ENCODE results near the gene TALDO1. TPM values are rescaled to one million over a fixed set of nuclear protein-coding genes. Genes with fewer than 3 reads are reported as not detected.

TALDO1 gene
- total RNA-seq, 1 experiment from 2014 or later, result 314 TPM

DNA sequence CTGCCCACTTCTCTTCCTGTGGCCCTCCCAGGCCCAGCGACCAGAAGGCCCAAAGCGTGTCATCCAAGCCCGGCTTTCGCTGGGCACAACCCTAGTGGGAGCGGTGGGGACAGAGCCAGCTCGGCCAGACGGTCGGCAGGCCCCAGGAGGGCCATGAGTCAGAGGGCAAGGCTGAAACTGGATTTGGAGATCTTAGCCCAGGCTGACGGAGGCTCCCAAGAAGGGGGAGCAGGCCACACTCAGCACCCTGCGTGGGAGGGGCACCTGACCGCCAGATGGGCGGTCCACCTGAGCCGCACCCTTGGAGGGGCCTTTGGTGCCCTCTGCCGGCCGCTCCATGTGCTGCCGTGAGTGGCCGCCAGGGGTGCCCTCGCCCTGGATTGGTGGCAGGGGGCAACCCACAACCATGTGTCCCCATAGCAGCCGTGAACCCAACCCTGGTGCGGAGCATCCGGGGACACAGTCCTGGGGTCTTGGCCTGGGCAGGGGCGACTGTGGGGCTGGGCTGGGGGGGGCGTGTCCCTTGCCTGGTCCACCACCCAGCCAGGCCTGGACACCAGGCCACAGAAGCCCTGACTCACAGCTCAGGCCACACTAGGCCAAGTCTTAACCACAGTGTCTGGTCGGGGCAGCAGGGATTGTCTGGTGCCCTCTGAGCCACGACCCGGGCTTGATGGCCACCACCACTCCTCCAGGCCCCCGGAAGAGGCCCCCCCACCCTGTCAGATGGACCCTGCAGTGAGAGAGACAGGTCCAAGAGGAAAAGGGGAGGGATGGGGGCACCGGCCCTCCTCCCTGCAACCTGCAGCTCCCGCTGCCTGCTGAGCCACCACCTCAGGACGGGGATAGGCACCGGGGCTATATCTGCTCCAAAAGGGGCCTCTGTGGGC is 19.2 kb upstream of the TALDO1 start:
- ATAC-seq (peak; percentile 81), DNase-seq (ENCODE audit: low spot score) (peak; percentile 92)
- CTCF ChIA-PET, result interaction anchor here (0.6 to 6.6 kb wide), 24 partner anchors 9 to 521 kb away, joined by 3 to 94 read pairs (median 4); partner anchors contain the start of genes CEND1, DEAF1, EPS8L2 and PHRF1
- Mint-ChIP-seq H3K27ac (no peak overlapping the region), H3K4me3 (no peak overlapping the region), H3K9me3 (no peaks in the 10 kb centered on the region), H3K4me1 (peaks cover 11% of the 10 kb centered on the region), H3K36me3 (no peaks in the 10 kb centered on the region), H3K27me3 (ENCODE audit: low read depth) (peaks cover 8% of the 10 kb centered on the region)
- POLR2A ChIA-PET, result interaction anchor here (0.6 kb wide), 1 partner anchor 51 kb away, joined by 3 read pairs; no protein-coding TSS in a partner anchor
- TF ChIP-seq ZBTB21 (CRISPR knock-in tag; IDR thresholded peaks at IDR 0.05; ENCODE audit: borderline replicate concordance) (no peak), ZSCAN18 (CRISPR knock-in tag; IDR thresholded peaks at IDR 0.05) (no peak), MXD4 (CRISPR knock-in tag; IDR thresholded peaks at IDR 0.05; ENCODE audit: borderline replicate concordance) (no peak), NR2C2 (CRISPR knock-in tag; IDR thresholded peaks at IDR 0.05) (no peak), MYBL2 (CRISPR knock-in tag; IDR thresholded peaks at IDR 0.05) (no peak), ZNF263 (CRISPR knock-in tag; IDR thresholded peaks at IDR 0.05; ENCODE audit: low read depth) (no peak), ZNF671 (CRISPR knock-in tag; IDR thresholded peaks at IDR 0.05) (no peak), PRRX2 (CRISPR knock-in tag; IDR thresholded peaks at IDR 0.05) (no peak), ATF2 (CRISPR knock-in tag; IDR thresholded peaks at IDR 0.05; ENCODE audit: borderline replicate concordance, low read depth) (no peak), ZNF219 (CRISPR knock-in tag; IDR thresholded peaks at IDR 0.05; ENCODE audit: borderline replicate concordance) (no peak), ZNF416 (CRISPR knock-in tag; IDR thresholded peaks at IDR 0.05) (peak; percentile 33; the same call in 1 of the 2 replicates), FOXJ3 (CRISPR knock-in tag; IDR thresholded peaks at IDR 0.05; ENCODE audit: borderline replicate concordance) (no peak), ATF6 (CRISPR knock-in tag; IDR thresholded peaks at IDR 0.05) (no peak), ATF1 (CRISPR knock-in tag; IDR thresholded peaks at IDR 0.05) (no peak), CBFB (CRISPR knock-in tag; IDR thresholded peaks at IDR 0.05; ENCODE audit: low read depth) (no peak), ZNF423 (CRISPR knock-in tag; IDR thresholded peaks at IDR 0.05) (peak; percentile 6; the same call in 1 of the 2 replicates), TEAD1 (CRISPR knock-in tag; IDR thresholded peaks at IDR 0.05) (no peak)
- TF ChIP-seq, protein P1, sequence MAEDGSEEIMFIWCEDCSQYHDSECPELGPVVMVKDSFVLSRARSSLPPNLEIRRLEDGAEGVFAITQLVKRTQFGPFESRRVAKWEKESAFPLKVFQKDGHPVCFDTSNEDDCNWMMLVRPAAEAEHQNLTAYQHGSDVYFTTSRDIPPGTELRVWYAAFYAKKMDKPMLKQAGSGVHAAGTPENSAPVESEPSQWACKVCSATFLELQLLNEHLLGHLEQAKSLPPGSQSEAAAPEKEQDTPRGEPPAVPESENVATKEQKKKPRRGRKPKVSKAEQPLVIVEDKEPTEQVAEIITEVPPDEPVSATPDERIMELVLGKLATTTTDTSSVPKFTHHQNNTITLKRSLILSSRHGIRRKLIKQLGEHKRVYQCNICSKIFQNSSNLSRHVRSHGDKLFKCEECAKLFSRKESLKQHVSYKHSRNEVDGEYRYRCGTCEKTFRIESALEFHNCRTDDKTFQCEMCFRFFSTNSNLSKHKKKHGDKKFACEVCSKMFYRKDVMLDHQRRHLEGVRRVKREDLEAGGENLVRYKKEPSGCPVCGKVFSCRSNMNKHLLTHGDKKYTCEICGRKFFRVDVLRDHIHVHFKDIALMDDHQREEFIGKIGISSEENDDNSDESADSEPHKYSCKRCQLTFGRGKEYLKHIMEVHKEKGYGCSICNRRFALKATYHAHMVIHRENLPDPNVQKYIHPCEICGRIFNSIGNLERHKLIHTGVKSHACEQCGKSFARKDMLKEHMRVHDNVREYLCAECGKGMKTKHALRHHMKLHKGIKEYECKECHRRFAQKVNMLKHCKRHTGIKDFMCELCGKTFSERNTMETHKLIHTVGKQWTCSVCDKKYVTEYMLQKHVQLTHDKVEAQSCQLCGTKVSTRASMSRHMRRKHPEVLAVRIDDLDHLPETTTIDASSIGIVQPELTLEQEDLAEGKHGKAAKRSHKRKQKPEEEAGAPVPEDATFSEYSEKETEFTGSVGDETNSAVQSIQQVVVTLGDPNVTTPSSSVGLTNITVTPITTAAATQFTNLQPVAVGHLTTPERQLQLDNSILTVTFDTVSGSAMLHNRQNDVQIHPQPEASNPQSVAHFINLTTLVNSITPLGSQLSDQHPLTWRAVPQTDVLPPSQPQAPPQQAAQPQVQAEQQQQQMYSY (CRISPR knock-in tag; IDR thresholded peaks at IDR 0.05), result no peak
- TF ChIP-seq, protein P2, sequence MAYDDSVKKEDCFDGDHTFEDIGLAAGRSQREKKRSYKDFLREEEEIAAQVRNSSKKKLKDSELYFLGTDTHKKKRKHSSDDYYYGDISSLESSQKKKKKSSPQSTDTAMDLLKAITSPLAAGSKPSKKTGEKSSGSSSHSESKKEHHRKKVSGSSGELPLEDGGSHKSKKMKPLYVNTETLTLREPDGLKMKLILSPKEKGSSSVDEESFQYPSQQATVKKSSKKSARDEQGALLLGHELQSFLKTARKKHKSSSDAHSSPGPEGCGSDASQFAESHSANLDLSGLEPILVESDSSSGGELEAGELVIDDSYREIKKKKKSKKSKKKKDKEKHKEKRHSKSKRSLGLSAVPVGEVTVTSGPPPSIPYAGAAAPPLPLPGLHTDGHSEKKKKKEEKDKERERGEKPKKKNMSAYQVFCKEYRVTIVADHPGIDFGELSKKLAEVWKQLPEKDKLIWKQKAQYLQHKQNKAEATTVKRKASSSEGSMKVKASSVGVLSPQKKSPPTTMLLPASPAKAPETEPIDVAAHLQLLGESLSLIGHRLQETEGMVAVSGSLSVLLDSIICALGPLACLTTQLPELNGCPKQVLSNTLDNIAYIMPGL (CRISPR knock-in tag; IDR thresholded peaks at IDR 0.05), result peak; percentile 89
- TF ChIP-seq, protein P3, sequence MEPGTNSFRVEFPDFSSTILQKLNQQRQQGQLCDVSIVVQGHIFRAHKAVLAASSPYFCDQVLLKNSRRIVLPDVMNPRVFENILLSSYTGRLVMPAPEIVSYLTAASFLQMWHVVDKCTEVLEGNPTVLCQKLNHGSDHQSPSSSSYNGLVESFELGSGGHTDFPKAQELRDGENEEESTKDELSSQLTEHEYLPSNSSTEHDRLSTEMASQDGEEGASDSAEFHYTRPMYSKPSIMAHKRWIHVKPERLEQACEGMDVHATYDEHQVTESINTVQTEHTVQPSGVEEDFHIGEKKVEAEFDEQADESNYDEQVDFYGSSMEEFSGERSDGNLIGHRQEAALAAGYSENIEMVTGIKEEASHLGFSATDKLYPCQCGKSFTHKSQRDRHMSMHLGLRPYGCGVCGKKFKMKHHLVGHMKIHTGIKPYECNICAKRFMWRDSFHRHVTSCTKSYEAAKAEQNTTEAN (CRISPR knock-in tag; IDR thresholded peaks at IDR 0.05), result no peak
- TF ChIP-seq, protein P4, sequence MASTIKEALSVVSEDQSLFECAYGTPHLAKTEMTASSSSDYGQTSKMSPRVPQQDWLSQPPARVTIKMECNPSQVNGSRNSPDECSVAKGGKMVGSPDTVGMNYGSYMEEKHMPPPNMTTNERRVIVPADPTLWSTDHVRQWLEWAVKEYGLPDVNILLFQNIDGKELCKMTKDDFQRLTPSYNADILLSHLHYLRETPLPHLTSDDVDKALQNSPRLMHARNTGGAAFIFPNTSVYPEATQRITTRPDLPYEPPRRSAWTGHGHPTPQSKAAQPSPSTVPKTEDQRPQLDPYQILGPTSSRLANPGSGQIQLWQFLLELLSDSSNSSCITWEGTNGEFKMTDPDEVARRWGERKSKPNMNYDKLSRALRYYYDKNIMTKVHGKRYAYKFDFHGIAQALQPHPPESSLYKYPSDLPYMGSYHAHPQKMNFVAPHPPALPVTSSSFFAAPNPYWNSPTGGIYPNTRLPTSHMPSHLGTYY (CRISPR knock-in tag; IDR thresholded peaks at IDR 0.05), result no peak
- TF ChIP-seq, protein P5, sequence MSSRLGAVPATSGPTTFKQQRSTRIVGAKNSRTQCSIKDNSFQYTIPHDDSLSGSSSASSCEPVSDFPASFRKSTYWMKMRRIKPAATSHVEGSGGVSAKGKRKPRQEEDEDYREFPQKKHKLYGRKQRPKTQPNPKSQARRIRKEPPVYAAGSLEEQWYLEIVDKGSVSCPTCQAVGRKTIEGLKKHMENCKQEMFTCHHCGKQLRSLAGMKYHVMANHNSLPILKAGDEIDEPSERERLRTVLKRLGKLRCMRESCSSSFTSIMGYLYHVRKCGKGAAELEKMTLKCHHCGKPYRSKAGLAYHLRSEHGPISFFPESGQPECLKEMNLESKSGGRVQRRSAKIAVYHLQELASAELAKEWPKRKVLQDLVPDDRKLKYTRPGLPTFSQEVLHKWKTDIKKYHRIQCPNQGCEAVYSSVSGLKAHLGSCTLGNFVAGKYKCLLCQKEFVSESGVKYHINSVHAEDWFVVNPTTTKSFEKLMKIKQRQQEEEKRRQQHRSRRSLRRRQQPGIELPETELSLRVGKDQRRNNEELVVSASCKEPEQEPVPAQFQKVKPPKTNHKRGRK (CRISPR knock-in tag; IDR thresholded peaks at IDR 0.05; ENCODE audit: borderline replicate concordance), result no peak

All from WTC11 (cell line).